Astrocyte of the spinal cord (primary cell): ENCODE measurements around the gene PHTF2.
"Not testable (repeated sequence)": the region's sequence is repeated elsewhere in the genome, so short reads cannot be mapped to it uniquely, and the experiment has no call there.

Experiments used
- DNase-seq: peaks from one replicate; pipeline ENCODE4 v3.0.0; 2011; ENCODE audit warnings: low read depth, low spot score
- H3K4me3 ChIP-seq: 2 replicates; pipeline ENCODE4 v1.5.1; 2011; ENCODE audit warnings: low read depth, mild to moderate bottlenecking, low read length, moderate library complexity
- in situ Hi-C: cut with HindIII; loops from 2 replicates; pipeline ENCODE4 v1.10.0; 2017; ENCODE audit warnings: low sequenced_read_pairs
- TF ChIP-seq, protein P1 (sequence below): IDR thresholded peaks from 2 replicates; pipeline ENCODE4 v1.5.1; 2012; ENCODE audit warnings: low read depth, mild to moderate bottlenecking, low read length, inconsistent platforms

PHTF2 gene

DNA sequence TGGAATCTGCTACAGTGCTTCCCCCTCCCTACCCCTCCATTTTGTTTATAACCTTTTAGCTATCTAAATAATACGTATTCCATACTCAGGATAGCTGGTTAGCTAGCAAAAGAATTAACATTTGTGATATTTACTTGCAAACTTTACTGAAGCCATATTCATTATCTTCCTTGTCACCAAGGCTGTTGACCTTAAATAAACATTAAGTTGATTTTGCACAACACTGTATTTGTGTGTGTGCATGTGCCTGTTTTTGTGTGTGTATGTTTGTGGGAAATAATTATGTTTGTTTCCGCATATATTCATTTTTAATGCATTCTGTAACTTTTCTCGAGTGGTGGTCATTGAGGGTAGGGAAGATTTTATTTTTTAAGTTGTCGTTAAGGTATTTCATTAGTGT lies 16.2 kb upstream of the PHTF2 start:
- in situ Hi-C loops = no loop called here
- DNase-seq = no peak
- no peak overlapping the region for H3K4me3 ChIP-seq
- TF ChIP-seq, protein P1, sequence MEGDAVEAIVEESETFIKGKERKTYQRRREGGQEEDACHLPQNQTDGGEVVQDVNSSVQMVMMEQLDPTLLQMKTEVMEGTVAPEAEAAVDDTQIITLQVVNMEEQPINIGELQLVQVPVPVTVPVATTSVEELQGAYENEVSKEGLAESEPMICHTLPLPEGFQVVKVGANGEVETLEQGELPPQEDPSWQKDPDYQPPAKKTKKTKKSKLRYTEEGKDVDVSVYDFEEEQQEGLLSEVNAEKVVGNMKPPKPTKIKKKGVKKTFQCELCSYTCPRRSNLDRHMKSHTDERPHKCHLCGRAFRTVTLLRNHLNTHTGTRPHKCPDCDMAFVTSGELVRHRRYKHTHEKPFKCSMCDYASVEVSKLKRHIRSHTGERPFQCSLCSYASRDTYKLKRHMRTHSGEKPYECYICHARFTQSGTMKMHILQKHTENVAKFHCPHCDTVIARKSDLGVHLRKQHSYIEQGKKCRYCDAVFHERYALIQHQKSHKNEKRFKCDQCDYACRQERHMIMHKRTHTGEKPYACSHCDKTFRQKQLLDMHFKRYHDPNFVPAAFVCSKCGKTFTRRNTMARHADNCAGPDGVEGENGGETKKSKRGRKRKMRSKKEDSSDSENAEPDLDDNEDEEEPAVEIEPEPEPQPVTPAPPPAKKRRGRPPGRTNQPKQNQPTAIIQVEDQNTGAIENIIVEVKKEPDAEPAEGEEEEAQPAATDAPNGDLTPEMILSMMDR = no peak

DNA sequence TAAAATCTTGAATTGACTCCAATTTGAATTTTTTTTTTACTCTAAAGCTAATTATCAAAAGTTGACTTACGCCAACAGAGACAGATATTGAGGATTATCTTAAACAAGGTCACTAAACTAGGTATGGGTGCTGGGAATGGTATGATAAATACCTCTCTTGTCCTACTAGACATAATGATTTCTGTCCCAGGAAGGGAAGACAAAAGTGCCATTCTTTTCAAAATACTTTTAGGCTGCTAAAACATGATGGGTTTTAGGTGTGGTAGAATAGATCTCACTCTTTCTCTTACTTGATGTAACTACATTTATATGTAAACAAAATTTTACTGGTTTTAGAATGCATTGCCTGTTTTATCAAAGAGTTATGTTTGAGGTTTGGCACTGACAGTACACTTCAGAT lies 15.5 kb upstream of the PHTF2 start:
- in situ Hi-C loops = no loop called here
- TF ChIP-seq, protein P1 = no peak
- H3K4me3 ChIP-seq = no peak overlapping the region
- no peak for DNase-seq

DNA sequence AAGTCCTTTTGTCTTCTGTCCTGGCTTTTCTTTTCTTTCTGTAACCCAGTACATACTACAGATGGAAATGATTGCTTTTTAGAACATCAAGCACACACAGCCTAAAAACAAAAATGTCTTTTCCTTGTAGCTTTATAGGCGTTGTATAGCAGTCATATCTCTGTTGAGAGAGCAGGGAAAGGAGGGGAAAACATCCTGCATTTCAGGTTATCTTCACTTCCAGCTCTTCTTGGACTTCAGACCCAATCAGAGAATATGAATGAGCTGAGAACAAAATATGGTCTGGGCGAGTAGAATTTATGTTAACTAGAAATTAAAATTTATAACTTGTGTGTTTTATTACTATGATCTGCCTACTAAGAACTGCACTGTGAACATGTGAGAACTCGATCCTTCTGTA lies 15.0 kb upstream of the PHTF2 start:
- TF ChIP-seq, protein P1 = no peak
- no peak for DNase-seq
- no peak overlapping the region for H3K4me3 ChIP-seq
- in situ Hi-C loops = no loop called here

DNA sequence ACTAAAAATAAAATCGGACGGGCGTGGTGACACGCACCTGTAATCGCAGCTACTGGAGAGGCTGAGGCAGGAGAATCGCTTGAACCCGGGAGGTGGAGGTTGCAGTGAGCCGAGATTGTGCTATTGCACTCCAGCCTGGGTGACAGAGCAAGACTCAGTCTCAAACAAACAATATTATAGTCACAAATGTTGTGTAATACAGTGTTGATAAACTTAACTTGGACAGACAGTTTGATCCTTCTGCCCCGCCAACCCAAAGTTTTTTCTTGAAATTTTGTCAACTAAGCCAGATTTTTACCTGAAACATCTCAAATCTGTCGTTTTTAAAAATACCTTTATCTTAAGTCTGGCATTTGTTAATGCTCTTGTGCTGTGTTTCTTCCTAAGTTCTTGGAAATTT lies 14.1 kb upstream of the PHTF2 start:
- in situ Hi-C loops, H3K4me3 ChIP-seq, DNase-seq: not testable (repeated sequence)

DNA sequence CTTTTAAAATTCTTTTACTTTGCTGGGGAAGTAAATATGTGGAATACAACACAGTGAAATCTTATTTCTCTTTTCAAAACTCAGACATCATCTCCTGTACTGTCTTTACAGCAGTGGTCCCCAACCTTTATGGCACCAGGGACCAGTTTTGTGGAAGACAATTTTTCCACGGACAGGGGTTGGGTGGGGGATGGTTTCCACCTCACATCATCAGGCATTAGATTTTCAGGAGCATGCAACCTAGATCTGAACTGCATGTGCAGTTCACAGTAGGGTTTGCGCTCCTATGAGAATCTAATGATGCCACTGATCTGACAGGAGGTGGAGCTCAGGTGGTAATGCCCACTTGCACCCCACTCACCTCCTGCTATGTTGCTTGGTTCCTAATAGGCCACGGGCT lies 12.6 kb upstream of the PHTF2 start:
- in situ Hi-C loops = no loop called here
- no peak for DNase-seq

DNA sequence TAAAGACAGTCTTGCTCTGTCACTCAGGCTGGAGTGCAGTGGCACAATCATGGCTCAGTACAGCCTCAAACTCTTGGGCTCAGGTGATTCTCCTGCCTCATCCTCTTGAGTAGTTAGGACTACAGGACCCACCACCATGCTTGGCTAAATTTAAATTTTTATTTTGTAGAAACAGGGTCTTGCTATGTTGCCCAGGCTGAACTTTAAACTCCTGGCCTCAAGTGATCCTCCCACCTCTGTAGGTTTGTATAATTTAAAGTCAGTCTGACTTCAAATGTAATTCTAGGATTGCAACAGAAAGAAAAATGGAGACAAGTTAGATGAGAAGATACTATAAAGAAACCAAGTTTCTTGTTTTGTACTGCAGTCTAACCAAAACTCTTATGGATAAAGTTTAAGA lies 11.8 kb upstream of the PHTF2 start:
- H3K4me3 ChIP-seq = no peak overlapping the region
- TF ChIP-seq, protein P1 = no peak
- in situ Hi-C loops = no loop called here
- no peak for DNase-seq

More for the DNA sequence above, 12.6 kb upstream of the PHTF2 start:
- no peak overlapping the region for H3K4me3 ChIP-seq
- TF ChIP-seq, protein P1 = no peak

DNA sequence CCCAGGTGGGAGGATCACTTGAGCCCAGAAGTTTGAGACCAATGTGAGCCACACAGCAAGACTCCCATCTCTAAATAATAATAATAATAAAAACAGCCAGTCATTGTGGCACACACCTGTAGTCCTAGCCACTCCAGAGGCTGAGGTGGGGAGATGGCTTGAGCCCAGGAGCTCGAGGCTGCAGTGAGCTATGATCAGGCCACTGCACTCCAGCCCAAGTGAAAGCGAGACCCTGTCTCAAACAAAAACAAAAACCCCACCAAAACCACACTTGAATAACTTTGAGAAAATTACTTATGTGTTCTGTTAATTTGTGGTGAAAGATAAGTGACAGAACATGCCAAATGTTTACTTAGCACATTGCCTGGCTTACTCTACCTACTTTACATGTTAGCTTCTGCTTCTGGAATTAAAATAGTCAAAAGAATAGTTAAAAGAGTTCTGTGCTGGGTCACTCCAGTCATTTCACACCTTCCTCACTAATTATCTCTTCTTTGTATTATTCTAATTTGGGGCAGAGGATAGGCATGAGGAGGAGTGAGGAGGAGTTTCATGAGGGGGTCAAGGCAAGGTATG lies 10.2 kb upstream of the PHTF2 start:
- no peak for DNase-seq
- TF ChIP-seq, protein P1 = no peak
- in situ Hi-C loops = no loop called here
- H3K4me3 ChIP-seq = no peak overlapping the region
